ENCODE data around the gene ADCY4. TPM values are rescaled to one million over a fixed set of nuclear protein-coding genes. Genes with fewer than 3 reads are reported as not detected.
"Not testable (repeated sequence)": the region's sequence is repeated elsewhere in the genome, so short reads cannot be mapped to it uniquely, and the experiment has no call there.

The ADCY4 gene
- total RNA-seq, 1 experiment from 2014 or later, result under 0.01 TPM

GRCh38 chr14:24338843-24339242 is 4.0 kb upstream of the ADCY4 start:
- DNase-seq (ENCODE audit: low read depth), result no peak

GRCh38 chr14:24337824-24338175 is 2.9 kb upstream of the ADCY4 start:
- no peak for DNase-seq (ENCODE audit: low read depth)

- no peak for DNase-seq (ENCODE audit: low read depth)
Measured at GRCh38 chr14:24337144-24337823, 2.4 kb upstream of the ADCY4 start.

GRCh38 chr14:24335461-24336171 is 745 bp upstream of the ADCY4 start:
- no peak for DNase-seq (ENCODE audit: low read depth)

- DNase-seq (ENCODE audit: low read depth), result peak; percentile 59
Measured at GRCh38 chr14:24332268-24332993, 2.4 kb downstream of the ADCY4 start.

- no peak for DNase-seq (ENCODE audit: low read depth)
Measured at GRCh38 chr14:24331731-24332267, 3.1 kb downstream of the ADCY4 start.

- no peak for DNase-seq (ENCODE audit: low read depth)
Measured at GRCh38 chr14:24330973-24331674, 3.7 kb downstream of the ADCY4 start.

GRCh38 chr14:24329736-24330135 is 5.1 kb downstream of the ADCY4 start:
- DNase-seq (ENCODE audit: low read depth), result no peak

GRCh38 chr14:24329073-24329663 is 5.7 kb downstream of the ADCY4 start:
- DNase-seq (ENCODE audit: low read depth), result no peak

- not testable (repeated sequence) for DNase-seq (ENCODE audit: low read depth)
Measured at GRCh38 chr14:24327914-24328313, 7.0 kb downstream of the ADCY4 start.

GRCh38 chr14:24327303-24327702 is 7.6 kb downstream of the ADCY4 start:
- DNase-seq (ENCODE audit: low read depth), result no peak

GRCh38 chr14:24325963-24326362 is 8.9 kb downstream of the ADCY4 start:
- no peak for DNase-seq (ENCODE audit: low read depth)

GRCh38 chr14:24325041-24325530 is 9.8 kb downstream of the ADCY4 start:
- DNase-seq (ENCODE audit: low read depth), result no peak

- DNase-seq (ENCODE audit: low read depth), result no peak
Measured at GRCh38 chr14:24324024-24324423, 10.8 kb downstream of the ADCY4 start.

- no peak for DNase-seq (ENCODE audit: low read depth)
Measured at GRCh38 chr14:24323341-24323740, 11.5 kb downstream of the ADCY4 start.

GRCh38 chr14:24322672-24323071 is 12.2 kb downstream of the ADCY4 start:
- DNase-seq (ENCODE audit: low read depth), result no peak

- no peak for DNase-seq (ENCODE audit: low read depth)
Measured at GRCh38 chr14:24321212-24321975, 13.5 kb downstream of the ADCY4 start.

GRCh38 chr14:24317141-24317928 is 17.5 kb downstream of the ADCY4 start:
- DNase-seq (ENCODE audit: low read depth), result peak; percentile 52

GRCh38 chr14:24316597-24316950 is 18.3 kb downstream of the ADCY4 start:
- DNase-seq (ENCODE audit: low read depth), result no peak
